CD14-positive monocyte (primary cell): ENCODE measurements around the gene MPZL3. TPM values are rescaled to one million over a fixed set of nuclear protein-coding genes. Genes with fewer than 3 reads are reported as not detected.

Experiments used
- DNase-seq, 3 donors: peaks; one replicate each; pipeline ENCODE4 v3.0.0-alpha.2; 2011 to 2022
- H2AFZ ChIP-seq: 2 replicates; pipeline ENCODE4 v1.6.0; 2012; ENCODE audit warnings: mild to moderate bottlenecking, low read depth, low read length, inconsistent platforms; ENCODE audit not compliant: insufficient read depth, poor library complexity, severe bottlenecking
- H3K27ac ChIP-seq, 2 donors: 1 replicate in 1 of 2; 2 replicates in 1 of 2; pipeline ENCODE4 v1.5.1; 2012 to 2013; ENCODE audit warnings: low read length in 2 of 2, control low read depth in 1 of 2, inconsistent platforms in 1 of 2, low read depth in 1 of 2, mild to moderate bottlenecking in 1 of 2
- H3K27me3 ChIP-seq, 2 donors: one replicate each; pipeline versions ENCODE4 v1.6.0 to v1.6.1; 2011 to 2013; ENCODE audit warnings: low read length in 2 of 2; ENCODE audit not compliant: control insufficient read depth in 2 of 2, insufficient read depth in 2 of 2
- H3K36me3 ChIP-seq, 2 donors: replicated peaks in 1 of 2; 1 replicate in 1 of 2; 2 replicates in 1 of 2; pipeline versions ENCODE4 v1.5.1 to v1.6.1; 2012 to 2013; ENCODE audit warnings: low read length in 2 of 2, control low read depth in 1 of 2, inconsistent platforms in 1 of 2, mild to moderate bottlenecking in 1 of 2; ENCODE audit not compliant: insufficient read depth in 2 of 2, control insufficient read depth in 1 of 2
- H3K4me1 ChIP-seq, 2 donors: 1 replicate in 1 of 2; 2 replicates in 1 of 2; pipeline versions ENCODE4 v1.5.1 to v1.6.1; 2012 to 2013; ENCODE audit warnings: low read length in 2 of 2, control low read depth in 1 of 2, inconsistent platforms in 1 of 2, mild to moderate bottlenecking in 1 of 2, moderate library complexity in 1 of 2; ENCODE audit not compliant: insufficient read depth in 2 of 2, control insufficient read depth in 1 of 2
- H3K4me2 ChIP-seq: replicated peaks from 2 replicates; pipeline ENCODE3; 2012; ENCODE audit warnings: low read length, moderate library complexity, mild to moderate bottlenecking; ENCODE audit not compliant: poor library complexity, severe bottlenecking; ENCODE audit errors: extremely low read depth
- H3K4me3 ChIP-seq, 3 experiments: fragments of 200-600 bp in 1 of 3; sonication (generic) in 1 of 3; replicated peaks in 1 of 3; 1 replicate in 2 of 3; 2 replicates in 1 of 3; pipeline ENCODE4 v1.5.1; 2011 to 2013; ENCODE audit warnings: low read length in 3 of 3, mild to moderate bottlenecking in 3 of 3, control low read depth in 2 of 3, low read depth in 2 of 3, inconsistent platforms in 1 of 3, moderate library complexity in 1 of 3
- H3K79me2 ChIP-seq: 2 replicates; pipeline ENCODE4 v1.6.0; 2012; ENCODE audit warnings: mild to moderate bottlenecking, control low read depth, inconsistent platforms, low read length, moderate library complexity; ENCODE audit not compliant: insufficient read depth
- H3K9ac ChIP-seq: 2 replicates; pipeline ENCODE4 v1.6.0; 2017; ENCODE audit warnings: low read length, mild to moderate bottlenecking; ENCODE audit not compliant: insufficient read depth, poor library complexity, severe bottlenecking
- H3K9me3 ChIP-seq, 2 donors: replicated peaks in 1 of 2; 1 replicate in 1 of 2; 2 replicates in 1 of 2; pipeline versions ENCODE4 v1.5.1 to v1.6.1; 2012 to 2013; ENCODE audit warnings: low read length in 2 of 2, control low read depth in 1 of 2; ENCODE audit not compliant: control insufficient read depth in 1 of 2, insufficient read depth in 1 of 2
- H4K20me1 ChIP-seq: 2 replicates; pipeline ENCODE4 v1.6.0; 2012; ENCODE audit warnings: mild to moderate bottlenecking, low read length, control low read depth, moderate library complexity; ENCODE audit not compliant: insufficient read depth
- H3K27ac Mint-ChIP-seq, 7 donors: one replicate each; pipeline ENCODE4 v1.8.0; 2020; ENCODE audit warnings: mild to moderate bottlenecking in 7 of 7, mixed read lengths in 7 of 7, moderate library complexity in 6 of 7, inconsistent platforms in 2 of 7
- H3K27me3 Mint-ChIP-seq, 3 donors: one replicate each; pipeline ENCODE4 v1.8.0; 2021 to 2022; ENCODE audit warnings: low read depth in 3 of 3, mild to moderate bottlenecking in 3 of 3, mixed read lengths in 3 of 3, moderate library complexity in 3 of 3, inconsistent platforms in 1 of 3
- H3K36me3 Mint-ChIP-seq, 2 donors: one replicate each; pipeline ENCODE4 v1.8.0; 2020; ENCODE audit warnings: mixed read lengths in 2 of 2, inconsistent platforms in 1 of 2, mild to moderate bottlenecking in 1 of 2
- H3K4me1 Mint-ChIP-seq: one replicate; pipeline ENCODE4 v1.8.0; 2020; ENCODE audit warnings: mild to moderate bottlenecking, mixed read lengths
- H3K4me3 Mint-ChIP-seq, 2 donors: one replicate each; pipeline ENCODE4 v1.8.0; 2020; ENCODE audit warnings: mild to moderate bottlenecking in 2 of 2, mixed read lengths in 2 of 2, moderate library complexity in 1 of 2
- H3K9me3 Mint-ChIP-seq, 7 donors: one replicate each; pipeline ENCODE4 v1.8.0; 2020 to 2022; ENCODE audit warnings: mixed read lengths in 7 of 7, mild to moderate bottlenecking in 6 of 7, moderate library complexity in 6 of 7, inconsistent platforms in 2 of 7
- WGBS: methylation state at CpG from one replicate; pipeline ENCODE4 v1.1.5; 2013; ENCODE audit warnings: missing lambda C conversion rate; ENCODE audit not compliant: insufficient coverage; 5-methylcytosine and 5-hydroxymethylcytosine counted together
- intact Hi-C, 2 donors: fragments of 100-400 bp; cut with micrococcal nuclease; formaldehyde crosslinking; loops; one replicate each; pipeline versions ENCODE4 v1.15.0 to v1.15.1; 2023
- polyA plus RNA-seq, 3 donors: library from polyadenylated mRNA; depleted of rRNA in 1 of 3; unstranded in 2 of 3; stranded (reverse) in 1 of 3; fragments of 300-500 nt in 2 of 3; fragments of >200 nt in 1 of 3; fragmentation: Illumina TruSeq in 2 of 3; gene quantifications; 1 replicate in 2 of 3; 2 replicates in 1 of 3; pipeline ENCODE4 v1.2.3, GENCODE V29; 2012 to 2021
- TF ChIP-seq, protein P1 (sequence below): fragments of 200-600 bp; IDR thresholded peaks from one replicate; pipeline ENCODE4 v1.8.0; 2022; ENCODE audit warnings: antibody characterized with exemption, mild to moderate bottlenecking

The MPZL3 gene
- polyA plus RNA-seq, 3 donors: 4.2 to 8.5 (median 8.0) TPM

DNA sequence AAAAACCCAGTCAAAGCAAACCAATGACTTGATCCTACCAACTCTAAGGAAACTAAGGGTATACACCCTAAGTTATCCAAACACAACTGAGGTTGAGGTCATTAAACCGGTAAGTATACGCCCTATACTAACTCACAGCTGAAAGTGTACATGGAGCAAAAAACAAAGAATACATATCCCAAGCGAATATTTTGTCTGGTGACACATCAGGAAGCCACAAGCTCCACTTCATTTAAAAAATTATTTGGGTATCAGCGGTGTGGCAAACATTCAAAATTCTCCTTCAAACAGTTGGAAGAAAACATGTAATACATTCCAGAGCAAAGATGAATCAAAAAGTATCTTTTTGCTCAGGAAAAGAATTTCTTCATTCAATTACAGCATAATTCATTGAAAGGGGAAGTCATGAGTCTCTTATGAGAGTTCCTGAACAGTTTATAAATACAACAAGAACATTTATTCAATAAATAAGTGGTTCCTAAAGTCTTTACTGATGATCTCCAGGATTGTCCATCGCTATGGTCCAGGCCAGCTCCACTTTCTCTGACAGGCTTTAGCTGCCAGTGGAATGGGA, 22.8 kb downstream of the MPZL3 start:
- no peak overlapping the region for H3K27ac Mint-ChIP-seq
- intact Hi-C loops: loop anchor here in 1 of 2 donors (2.0 kb wide), 1 partner anchor 15 kb away; no protein-coding TSS in a partner anchor

GRCh38 chr11:118227865-118228785, 24.0 kb downstream of the MPZL3 start:
- H3K4me1 Mint-ChIP-seq: peaks cover 69% of the 10 kb centered on the region
- Histone ChIP-seq H2AFZ (no peak overlapping the region), H3K27me3 (no peaks in the 10 kb centered on the region), H3K36me3 (peaks cover 9 to 14% of the 10 kb centered on the region in 2 donors), H3K9ac (peak overlapping the region; percentile 53), H3K4me2 (peak overlapping the region; percentile 59), H3K9me3 (no peaks in the 10 kb centered on the region), H3K79me2 (peaks cover 34% of the 10 kb centered on the region), H4K20me1 (no peaks in the 10 kb centered on the region), H3K4me1 (peaks cover 73 to 79% of the 10 kb centered on the region in 2 donors), H3K4me3 (peak overlapping the region in 1 of 3 experiments; percentile 23), H3K27ac (peak overlapping the region; percentile 90)
- DNase-seq: peak; percentile 79 to 91 (median 86)
- H3K27me3 Mint-ChIP-seq: no peaks in the 10 kb centered on the region
- H3K9me3 Mint-ChIP-seq: no peaks in the 10 kb centered on the region
- WGBS: no CpG with 5 or more reads among the region's 8 CpGs
- no peak overlapping the region for H3K27ac Mint-ChIP-seq
- intact Hi-C loops: loop anchor here in 1 of 2 donors (2.0 kb wide), 1 partner anchor 13 kb away; no protein-coding TSS in a partner anchor
- peaks cover 12 to 17% of the 10 kb centered on the region in 2 donors for H3K36me3 Mint-ChIP-seq
- H3K4me3 Mint-ChIP-seq: peak overlapping the region in 1 of 2 donors; percentile 84
- TF ChIP-seq, protein P1, sequence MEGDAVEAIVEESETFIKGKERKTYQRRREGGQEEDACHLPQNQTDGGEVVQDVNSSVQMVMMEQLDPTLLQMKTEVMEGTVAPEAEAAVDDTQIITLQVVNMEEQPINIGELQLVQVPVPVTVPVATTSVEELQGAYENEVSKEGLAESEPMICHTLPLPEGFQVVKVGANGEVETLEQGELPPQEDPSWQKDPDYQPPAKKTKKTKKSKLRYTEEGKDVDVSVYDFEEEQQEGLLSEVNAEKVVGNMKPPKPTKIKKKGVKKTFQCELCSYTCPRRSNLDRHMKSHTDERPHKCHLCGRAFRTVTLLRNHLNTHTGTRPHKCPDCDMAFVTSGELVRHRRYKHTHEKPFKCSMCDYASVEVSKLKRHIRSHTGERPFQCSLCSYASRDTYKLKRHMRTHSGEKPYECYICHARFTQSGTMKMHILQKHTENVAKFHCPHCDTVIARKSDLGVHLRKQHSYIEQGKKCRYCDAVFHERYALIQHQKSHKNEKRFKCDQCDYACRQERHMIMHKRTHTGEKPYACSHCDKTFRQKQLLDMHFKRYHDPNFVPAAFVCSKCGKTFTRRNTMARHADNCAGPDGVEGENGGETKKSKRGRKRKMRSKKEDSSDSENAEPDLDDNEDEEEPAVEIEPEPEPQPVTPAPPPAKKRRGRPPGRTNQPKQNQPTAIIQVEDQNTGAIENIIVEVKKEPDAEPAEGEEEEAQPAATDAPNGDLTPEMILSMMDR: no peak

More for the DNA sequence above, 22.8 kb downstream of the MPZL3 start:
- DNase-seq: peak in 2 of 3 donors; percentile 37 to 67
- H3K27me3 ChIP-seq: no peaks in the 10 kb centered on the region
- H3K36me3 ChIP-seq: peaks cover 13 to 24% of the 10 kb centered on the region in 2 donors
- H3K4me2 ChIP-seq: peak overlapping the region; percentile 59
- peaks cover 12 to 27% of the 10 kb centered on the region in 2 donors for H3K36me3 Mint-ChIP-seq
- H3K9me3 Mint-ChIP-seq: no peaks in the 10 kb centered on the region
- peaks cover 22% of the 10 kb centered on the region for H3K79me2 ChIP-seq
- H2AFZ ChIP-seq: no peak overlapping the region
- H3K27me3 Mint-ChIP-seq: no peaks in the 10 kb centered on the region
- peak overlapping the region; percentile 53 for H3K9ac ChIP-seq
- no peaks in the 10 kb centered on the region for H4K20me1 ChIP-seq
- peaks cover 73% of the 10 kb centered on the region for H3K4me1 Mint-ChIP-seq
- peak overlapping the region; percentile 56 to 84 for H3K4me3 Mint-ChIP-seq
- TF ChIP-seq, protein P1: no peak
- H3K4me3 ChIP-seq: peak overlapping the region in 1 of 3 experiments; percentile 50
- H3K4me1 ChIP-seq: peaks cover 76 to 84% of the 10 kb centered on the region in 2 donors
- peak overlapping the region; percentile 90 for H3K27ac ChIP-seq
- H3K9me3 ChIP-seq: no peaks in the 10 kb centered on the region
- WGBS: no CpG with 5 or more reads among the region's 5 CpGs
